Left colon (tissue), 2 donors: ENCODE results near the gene CCDC149. TPM values are rescaled to one million over a fixed set of nuclear protein-coding genes. Genes with fewer than 3 reads are reported as not detected.

Source experiments
- ATAC-seq: fragments of 200-7000 bp; cut with Tn5 transposase; one replicate; pipeline ENCODE4 v1.9.1; 2020; ENCODE audit warnings: mild to moderate bottlenecking, moderate library complexity
- DNase-seq, 2 donors: peaks; one replicate each; pipeline ENCODE4 v3.0.0-alpha.2; 2020
- intact Hi-C, 2 donors: fragments of 100-400 bp; cut with DNase I in 1 of 2; cut with micrococcal nuclease in 1 of 2; formaldehyde crosslinking; loops; one replicate each; pipeline versions ENCODE4 v1.11.2 to v1.14.0; 2022; cut with DNase I, micrococcal nuclease
- total RNA-seq, 2 donors: library from RNA; stranded (reverse); fragmentation: NEBNext Ultra II Directional; extraction: Animal tissue kit (Norgen Biotek cat#: 25700); gene quantifications; one replicate each; pipeline ENCODE4 v1.2.1, GENCODE V29; 2021
- donor health status: DM: no; HTN: no; CAD: no.
- donor health status: DM: yes; HTN: yes; CAD: no.

Gene CCDC149
- total RNA-seq, 2 donors from 2014 or later = 14.2 to 15.4 TPM

DNA sequence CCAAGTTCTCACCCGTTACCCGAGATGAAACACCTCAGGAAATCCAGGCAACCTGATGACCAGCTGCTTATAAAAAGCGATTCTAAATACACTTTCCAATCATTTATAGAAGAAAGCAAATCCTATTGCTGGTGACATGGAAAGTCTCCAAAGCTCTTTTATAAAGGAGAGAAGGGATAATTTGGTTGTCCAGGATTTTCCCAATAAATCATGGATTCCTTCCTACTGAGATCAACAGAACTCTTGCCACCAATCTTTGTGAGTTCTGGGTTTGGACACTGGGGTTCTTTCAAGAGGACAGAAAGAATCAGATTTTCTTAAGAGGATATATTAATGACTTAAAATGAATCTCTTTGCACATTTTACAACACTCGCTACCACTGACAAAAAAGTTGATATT lies 142.2 kb downstream of the CCDC149 start:
- intact Hi-C loops = no loop called here
- DNase-seq (no peak), ATAC-seq (no peak)

DNA sequence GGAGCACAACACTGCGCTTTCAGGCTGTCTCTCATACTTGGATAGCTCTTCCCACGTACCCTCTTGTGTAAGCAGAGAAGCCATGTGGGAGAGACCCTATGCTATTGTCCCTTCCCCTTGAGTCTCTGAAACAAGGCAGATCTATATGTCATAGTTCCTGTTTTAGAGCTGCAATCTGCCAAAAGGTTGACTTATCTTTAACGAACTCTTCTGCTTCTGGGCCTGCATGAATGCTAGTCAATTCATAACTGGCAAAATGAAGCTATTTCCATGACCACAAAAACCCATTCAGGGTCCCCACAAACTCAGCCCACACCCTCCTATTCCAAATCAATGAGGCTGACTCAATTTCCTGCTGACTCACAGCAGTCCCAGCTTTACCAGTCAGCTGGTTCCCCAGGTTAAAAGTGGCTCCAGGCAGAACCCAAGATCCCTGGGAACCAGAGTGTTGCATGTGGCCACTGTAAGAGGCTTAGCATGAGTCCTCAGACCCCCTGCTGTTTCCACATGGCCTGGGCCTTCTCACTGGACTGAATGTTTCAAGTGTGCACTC lies 142.7 kb downstream of the CCDC149 start:
- intact Hi-C loops = no loop called here
- ATAC-seq (no peak), DNase-seq (no peak)

- ATAC-seq (no peak), DNase-seq (no peak)
- intact Hi-C loops = no loop called here
Measured at GRCh38 chr4:24769571-24769970, 143.3 kb downstream of the CCDC149 start.

- DNase-seq (no peak), ATAC-seq (no peak)
- intact Hi-C loops = no loop called here
Measured at GRCh38 chr4:24768604-24769003, 144.2 kb downstream of the CCDC149 start.

DNA sequence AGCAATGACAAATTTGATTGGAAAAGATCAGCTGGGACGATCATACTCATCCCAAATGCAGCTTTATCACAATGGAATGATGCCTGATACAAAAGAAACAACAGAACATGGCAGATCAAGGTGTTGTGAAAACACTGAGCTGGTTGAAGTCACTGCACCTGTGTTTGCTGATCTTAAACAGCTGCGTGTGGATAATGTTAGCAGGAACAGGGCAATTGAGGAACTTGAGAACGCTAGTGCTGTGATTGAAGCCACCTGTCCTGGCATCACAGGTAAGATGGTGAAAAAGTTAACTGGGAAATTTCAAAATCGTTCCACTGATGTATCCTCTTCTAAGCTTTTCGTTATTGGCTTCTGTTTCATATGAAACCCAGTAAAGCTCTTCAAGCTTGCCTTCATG lies 144.8 kb downstream of the CCDC149 start:
- ATAC-seq = no peak
- DNase-seq = no peak

GRCh38 chr4:24765376-24765988 lies 147.4 kb downstream of the CCDC149 start:
- intact Hi-C loops = no loop called here
- DNase-seq (no peak), ATAC-seq (no peak)

More for the DNA sequence above, 144.8 kb downstream of the CCDC149 start:
- intact Hi-C loops = no loop called here

- intact Hi-C loops = no loop called here
- no peak for ATAC-seq
Measured at GRCh38 chr4:24764345-24764744, 148.5 kb downstream of the CCDC149 start.

GRCh38 chr4:24763631-24764297 lies 149.1 kb downstream of the CCDC149 start:
- DNase-seq (no peak), ATAC-seq (no peak)
- intact Hi-C loops = no loop called here

More at GRCh38 chr4:24764345-24764744, 148.5 kb downstream of the CCDC149 start:
- no peak for DNase-seq

Other genes with a start within 250 kb of the CCDC149 start
- gene SOD3, start 117.5 kb downstream of the CCDC149 start, total RNA-seq = 10 to 100 TPM; 28.2 to 40.9 TPM
- gene LGI2, start 117.9 kb upstream of the CCDC149 start, total RNA-seq = under 1 TPM; 0.12 to 0.53 TPM
- 10 to 100 TPM; 11.1 to 17.7 TPM for gene SEPSECS, start 247.4 kb upstream of the CCDC149 start, total RNA-seq